Amygdala (tissue), 56 donors: ENCODE data around the gene CNPY1.
"Not testable (repeated sequence)": the region's sequence is repeated elsewhere in the genome, so short reads cannot be mapped to it uniquely, and the experiment has no call there.

ENCODE experiments used
- DNase-seq, 56 donors: peaks; one replicate each; lab custom pipeline; 2025; lab: John Stamatoyannopoulos, UW

Gene CNPY1

DNA sequence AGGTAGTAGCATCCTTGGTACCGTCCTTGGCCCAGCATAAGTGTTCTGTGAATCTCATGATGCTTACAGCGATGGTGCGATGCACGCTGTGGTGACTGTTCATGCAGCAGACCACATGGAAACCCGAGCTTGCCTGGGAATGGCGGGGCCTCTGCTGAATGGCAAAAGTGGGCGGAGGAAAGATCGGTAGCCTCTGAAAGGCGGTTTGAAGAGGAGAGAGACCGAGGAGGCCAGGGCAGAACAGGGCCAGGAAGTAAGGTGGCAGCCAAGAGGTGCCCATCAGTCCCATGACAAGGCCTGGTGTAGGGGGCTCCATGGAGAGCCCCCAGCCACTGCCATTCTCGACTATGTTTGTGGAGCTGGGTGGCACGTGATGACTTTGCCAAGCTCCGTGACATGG is 33.2 kb upstream of the CNPY1 start:
- no peak for DNase-seq

DNA sequence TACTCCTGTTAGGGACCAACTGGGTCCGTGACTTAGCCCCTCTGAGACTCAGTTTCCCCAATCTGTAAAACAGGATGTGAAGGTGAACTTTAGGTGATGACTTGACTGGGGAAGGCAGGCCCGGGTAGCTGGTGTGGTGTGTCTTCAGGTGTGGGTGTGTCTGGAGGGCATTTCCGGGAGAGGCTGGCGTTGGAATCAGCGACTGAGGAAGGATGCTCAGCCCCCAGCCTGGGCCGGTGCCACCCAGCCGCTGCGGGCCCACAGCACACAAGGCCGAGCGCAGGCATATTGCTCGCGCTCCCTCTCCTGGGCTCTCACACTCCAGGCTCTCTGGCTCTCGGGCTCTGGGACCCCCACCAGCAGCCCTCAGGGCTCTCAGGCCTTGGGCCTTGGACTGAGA is 31.7 kb upstream of the CNPY1 start:
- no peak for DNase-seq

DNA sequence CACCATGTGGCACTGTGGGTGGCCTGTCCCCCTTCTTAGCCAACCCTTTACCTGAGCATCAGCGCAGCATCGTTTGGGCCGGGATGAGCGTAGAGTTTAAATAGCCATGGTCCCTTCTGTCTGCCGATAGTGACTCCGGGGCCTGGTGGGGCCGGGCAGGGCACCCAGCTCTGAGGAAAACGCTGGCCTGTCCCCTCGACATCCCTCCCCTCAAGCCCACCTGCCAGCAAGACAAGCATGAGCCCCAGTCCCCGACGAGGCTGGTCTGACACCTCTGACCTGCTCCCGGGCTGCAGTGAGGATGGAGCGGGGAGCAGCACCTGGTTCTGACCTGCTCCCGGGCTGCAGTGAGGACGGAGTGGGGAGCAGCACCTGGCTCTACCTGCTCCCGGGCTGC is 31.1 kb upstream of the CNPY1 start:
- DNase-seq = no peak

- peak in 1 of 56 donors; percentile 4 for DNase-seq
Observed at GRCh38 chr7:155576900-155577508, 30.6 kb upstream of the CNPY1 start.

DNA sequence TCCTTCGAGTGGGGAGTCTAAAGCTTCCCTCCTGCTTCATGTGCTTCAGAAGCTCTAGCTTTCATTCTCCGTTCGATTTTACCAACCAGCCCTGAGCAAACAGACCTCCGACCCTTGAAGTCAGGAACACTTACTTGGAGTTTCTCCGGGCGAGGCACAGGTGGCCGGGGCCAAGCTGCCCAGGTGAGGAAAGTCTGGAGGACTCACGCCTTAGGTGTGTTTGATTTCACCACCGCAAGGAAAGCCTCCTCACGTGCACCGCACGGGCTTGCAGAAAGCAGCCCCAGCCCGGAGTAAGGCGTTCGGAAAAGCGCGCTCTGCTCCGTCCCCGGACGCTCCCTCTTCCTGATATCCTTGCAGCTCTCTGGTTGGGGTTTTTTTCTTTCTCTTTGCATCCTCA is 30.1 kb upstream of the CNPY1 start:
- no peak for DNase-seq

DNA sequence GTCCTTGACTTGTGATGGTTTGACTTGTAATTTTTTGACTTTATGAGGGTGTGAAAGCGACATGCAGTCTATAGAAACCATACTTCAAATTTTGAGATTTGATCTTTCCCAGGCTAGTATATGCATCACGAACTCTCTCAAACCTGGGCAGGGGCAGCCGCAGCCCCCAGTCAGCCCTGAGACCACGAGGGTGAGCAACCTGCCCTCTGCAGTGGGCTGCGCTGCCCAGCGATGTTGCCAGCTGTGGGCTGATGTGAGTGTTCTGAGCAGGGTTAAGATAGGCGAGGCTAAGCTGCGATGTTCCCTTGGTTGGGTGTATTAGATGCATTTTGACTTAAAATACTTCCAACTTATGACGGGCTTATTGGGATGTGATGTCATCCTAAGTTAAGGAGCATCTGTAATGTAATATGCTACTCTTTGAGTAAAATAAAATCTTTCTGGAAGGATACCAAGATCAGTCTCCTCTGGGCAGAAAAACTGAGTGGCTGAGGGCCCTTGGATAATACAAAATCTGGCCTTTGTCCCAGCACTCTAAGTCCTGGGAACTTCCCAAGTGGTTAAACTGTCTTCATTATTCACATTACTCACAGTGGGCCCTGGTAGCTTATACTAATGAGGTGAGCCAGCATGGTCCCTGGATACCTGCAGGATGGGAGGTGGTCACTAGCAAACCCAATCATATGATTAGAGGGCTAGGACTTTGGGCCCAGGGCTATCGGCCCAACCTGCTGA is 28.4 kb upstream of the CNPY1 start:
- no peak for DNase-seq

GRCh38 chr7:155571581-155572345 is 25.4 kb upstream of the CNPY1 start:
- no peak for DNase-seq

- DNase-seq = no peak
Observed at GRCh38 chr7:155570991-155571390, 24.6 kb upstream of the CNPY1 start.

DNA sequence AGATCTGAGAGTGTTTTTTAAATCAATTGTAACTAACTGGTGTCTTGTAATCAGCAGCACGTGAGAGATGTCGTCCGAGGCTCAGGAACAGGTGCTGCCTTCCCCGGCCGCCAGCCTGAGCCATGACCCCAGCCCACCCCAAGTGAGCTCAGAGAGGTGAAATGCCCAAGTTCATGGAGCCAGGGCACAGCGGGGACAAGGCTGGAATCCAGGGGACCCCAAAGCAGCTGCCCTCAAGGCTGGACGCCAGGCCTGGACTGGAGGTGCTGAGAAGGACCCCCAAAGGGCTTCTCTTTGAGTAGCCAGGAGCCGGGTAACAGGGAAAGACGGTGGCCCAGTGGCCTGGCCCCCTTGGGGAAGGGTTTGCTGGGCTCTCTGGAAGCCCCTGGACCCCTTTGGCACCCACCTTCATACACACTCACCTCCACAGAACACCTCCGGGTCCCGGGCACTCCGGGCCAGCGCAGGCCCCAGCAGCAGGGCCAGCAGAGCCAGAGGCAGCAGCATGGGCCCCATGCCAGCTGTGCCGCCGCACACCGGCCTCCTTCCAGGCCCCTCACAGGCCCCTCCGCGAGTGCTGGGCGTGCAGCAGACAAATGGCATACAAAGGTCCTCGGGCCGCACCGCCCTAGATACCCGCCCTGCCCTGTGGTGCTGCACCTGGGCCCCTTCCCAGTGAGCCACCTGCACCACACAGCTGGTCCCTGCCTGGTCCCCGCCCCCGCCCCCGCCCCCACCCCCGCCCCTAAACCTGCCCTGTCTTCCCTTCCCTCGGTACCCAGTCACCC is 24.0 kb upstream of the CNPY1 start:
- no peak for DNase-seq

DNA sequence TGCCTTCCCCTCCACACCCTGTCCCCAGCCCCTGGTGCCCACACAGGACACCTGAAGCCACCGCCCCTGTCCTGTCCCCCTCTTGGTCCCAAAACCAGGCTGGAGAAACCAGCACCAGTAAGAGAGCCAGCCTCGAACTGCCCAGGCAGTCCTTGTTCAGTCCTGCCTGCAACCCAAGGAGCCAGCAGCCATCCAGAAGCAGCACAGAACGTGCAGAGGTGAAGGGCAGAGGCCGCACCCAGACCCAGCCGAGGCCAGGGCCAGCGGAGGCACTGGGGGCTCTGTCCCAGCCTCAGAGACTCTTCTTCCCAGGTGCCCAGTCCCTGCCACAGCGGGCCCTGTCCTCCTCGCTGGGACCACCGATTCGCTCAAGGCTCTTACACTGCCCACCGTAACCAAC is 23.3 kb upstream of the CNPY1 start:
- no peak for DNase-seq

DNA sequence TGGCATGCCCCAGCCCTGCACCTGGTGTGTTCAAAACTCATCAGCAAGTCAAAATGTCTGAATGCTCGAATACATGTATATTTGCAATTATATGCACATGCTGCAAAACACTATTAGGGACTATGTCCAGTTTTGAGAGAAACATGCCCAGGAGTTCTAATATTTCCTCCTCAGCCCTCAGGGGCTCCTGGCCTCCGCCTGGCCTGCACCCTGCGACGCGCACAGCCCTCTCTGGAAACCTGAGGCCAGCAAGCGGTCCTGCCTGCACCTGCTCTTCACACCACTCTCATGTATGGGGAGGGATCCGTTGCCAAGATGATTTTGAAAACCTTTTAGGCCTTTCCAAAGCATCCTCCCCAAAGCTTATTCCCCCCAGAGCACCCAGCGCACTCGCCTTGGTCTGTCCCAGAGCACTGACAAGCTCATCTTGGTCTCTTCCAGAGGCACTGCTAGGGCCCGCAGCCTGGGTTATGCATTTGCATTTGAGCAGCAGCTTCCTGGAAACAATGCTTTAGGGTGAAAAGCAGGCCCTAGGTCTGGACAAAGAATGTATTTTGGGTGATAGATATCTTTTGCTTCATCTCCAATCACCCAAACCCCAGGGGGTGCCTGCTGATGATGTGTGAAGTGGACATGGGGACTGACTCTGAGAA is 22.6 kb upstream of the CNPY1 start:
- no peak for DNase-seq

DNA sequence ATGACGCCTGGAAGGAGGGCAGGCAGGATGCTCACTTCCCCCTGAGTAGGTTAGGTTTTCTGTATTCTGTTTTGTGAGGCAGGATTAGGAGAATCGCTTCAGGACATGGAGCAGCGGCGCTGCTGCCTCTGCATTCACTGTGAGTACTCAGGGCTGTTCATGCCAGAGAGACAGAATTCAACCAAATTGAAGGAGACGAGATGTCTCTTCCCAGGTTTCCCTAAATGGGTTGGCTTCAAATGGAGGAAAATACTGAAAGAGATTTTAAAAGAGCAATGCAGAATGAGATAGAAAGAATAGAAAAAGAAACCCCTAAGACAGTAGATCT is 21.9 kb upstream of the CNPY1 start:
- DNase-seq = no peak

DNA sequence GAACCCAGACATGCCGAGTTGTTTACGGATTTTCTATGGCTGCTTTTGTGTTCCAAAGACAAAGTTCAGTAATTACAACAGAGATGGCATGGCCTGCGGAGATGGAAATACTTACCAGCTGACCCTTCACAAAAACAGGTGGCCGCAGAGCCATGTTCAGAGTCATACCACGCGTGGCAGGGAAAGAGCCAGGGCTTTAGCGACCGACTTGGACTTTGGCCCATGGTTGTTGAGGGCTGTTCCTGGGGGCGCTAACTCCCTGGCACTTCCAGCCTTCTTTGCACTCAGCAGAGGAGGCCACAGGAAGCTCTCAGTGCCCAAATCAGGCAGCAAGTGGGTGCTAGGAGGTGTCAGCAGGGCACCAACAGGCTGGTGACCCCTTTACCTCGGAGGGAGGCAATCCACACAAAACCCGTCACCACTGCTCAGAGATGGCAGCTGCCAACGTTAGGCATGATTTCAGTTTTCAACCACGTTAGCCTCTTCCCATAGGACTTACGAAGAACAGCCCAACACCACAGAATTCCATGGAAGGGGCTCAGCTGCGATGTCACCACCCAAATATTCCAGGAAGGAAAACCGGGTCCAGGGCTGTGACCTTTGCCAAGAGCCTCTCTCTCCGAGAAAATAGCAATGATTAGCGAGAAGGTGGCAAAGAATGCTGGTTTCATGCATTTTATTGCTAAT is 21.4 kb upstream of the CNPY1 start:
- no peak for DNase-seq

- no peak for DNase-seq
Observed at GRCh38 chr7:155566011-155566836, 19.9 kb upstream of the CNPY1 start.

DNA sequence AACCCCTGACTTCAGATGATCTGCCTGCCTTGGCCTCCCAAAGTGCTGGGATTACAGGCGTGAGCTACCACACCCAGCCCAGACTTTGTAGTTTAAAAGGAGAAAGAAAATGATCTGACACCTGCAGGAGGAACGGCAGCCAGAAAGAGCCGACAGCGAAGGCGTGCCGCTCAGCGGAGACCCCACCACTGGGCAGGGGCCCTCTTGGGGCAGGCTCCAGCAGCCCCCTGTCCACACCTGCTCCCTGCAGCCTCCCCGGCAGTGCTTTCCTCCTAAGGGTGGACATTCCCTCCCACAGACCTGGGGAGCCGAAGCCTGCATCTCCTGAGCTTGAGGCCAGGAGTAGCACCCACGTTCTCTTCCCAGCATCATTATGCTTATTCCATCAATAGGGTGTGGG is 19.2 kb upstream of the CNPY1 start:
- no peak for DNase-seq

DNA sequence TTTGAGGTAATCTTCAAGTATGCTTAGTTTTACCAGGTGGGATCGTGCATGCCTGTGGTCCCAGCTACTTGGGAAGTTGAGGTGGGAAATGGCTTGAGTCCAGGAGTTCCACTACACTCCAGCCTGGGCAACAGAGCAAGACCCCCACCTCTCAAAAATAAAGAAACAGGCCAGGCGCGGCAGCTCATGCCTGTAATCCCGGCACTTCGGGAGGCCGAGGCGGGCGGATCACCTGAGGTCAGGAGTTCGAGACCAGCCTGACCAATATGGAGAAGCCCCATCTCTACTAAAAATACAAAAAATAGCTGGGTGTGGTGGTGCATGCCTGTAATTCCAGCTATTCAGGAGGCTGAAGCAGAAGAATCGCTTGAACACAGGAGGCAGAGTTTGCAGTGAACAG is 16.6 kb upstream of the CNPY1 start:
- DNase-seq = not testable (repeated sequence)

DNA sequence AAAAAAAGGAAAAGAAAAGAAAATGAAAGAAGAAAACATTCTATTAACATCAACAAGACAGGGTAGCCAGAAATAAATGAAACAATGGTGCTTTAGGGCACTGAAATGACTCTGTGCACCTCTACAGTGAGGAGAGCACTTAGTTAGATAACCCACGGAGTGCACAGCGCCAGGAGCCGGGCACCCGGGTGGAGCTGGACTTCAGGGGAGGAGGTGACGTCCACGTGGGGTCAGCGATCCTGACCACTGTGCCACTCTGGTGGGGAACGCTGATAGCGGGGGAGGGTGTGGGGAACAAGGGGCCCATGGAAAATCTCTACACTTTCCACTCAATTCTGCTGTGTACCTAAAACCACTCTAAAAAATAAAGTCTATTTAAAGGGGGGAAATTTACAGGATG is 15.7 kb upstream of the CNPY1 start:
- no peak for DNase-seq

DNA sequence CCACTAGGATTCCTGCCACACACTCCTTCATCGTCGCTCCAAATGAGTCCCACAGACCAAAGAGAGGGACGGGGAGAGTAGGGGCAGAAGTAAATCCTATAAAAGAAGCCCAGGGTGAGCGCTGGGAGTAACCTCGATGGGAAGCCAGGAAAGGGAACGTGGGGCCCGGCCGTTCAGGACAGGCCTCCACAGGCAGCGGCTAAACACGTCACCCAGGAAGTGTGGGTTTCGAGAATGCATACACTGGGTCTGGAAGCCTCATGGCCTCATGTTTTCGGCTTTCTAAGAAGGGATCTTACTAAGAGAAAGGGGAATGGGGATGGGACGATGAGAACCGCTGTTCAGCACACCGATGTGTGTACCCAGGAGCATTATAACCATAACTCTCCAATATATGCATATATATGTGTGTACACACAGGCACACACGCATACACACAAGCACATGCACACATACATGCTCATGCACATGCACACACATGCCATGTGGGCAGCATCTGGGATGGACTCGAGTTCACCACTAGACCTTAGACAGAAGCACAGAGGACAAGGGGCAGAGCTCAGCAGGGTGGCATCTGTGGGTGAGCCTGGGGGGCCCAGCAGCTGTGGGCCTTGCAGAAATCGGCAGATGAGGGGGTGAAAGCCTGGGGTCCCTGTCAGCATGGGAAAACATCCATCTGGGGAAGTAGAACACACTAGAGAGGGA is 14.8 kb upstream of the CNPY1 start:
- no peak for DNase-seq
